K562 (cell line): Measurements from ENCODE around the gene KRTAP10-11. TPM values are rescaled to one million over a fixed set of nuclear protein-coding genes. Genes with fewer than 3 reads are reported as not detected.
"Not testable (repeated sequence)": the region's sequence is repeated elsewhere in the genome, so short reads cannot be mapped to it uniquely, and the experiment has no call there.

ENCODE experiments used
- ATAC-seq: fragments of 200-7000 bp; cut with Tn5 transposase; 3 replicates; pipeline ENCODE4 v1.9.1; 2020; ENCODE audit warnings: moderate library complexity
- BruUV-seq: library from RNA; stranded (reverse); fragments of 400-500 nt; replicated peaks from 2 replicates; lab custom pipeline; 2021; lab: Mats Ljungman, UMichigan
- CTCF ChIA-PET: fragments of 300-600 bp; formaldehyde crosslinking; extraction: SDS; loops from one replicate; lab custom pipeline; 2021; ENCODE audit warnings: low intra/inter-chr PET ratio; lab: Yijun Ruan, JAX
- POLR2A ChIA-PET: fragments of 300-600, 350-650 bp; sonication (Branson Sonifier 250); formaldehyde crosslinking; extraction: SDS; loops from one replicate; lab custom pipeline; 2021; ENCODE audit warnings: antibody characterized with exemption, inconsistent platforms; lab: Yijun Ruan, JAX
- DNase-seq, 4 experiments: peaks; one replicate each; pipeline versions ENCODE4 v3.0.0 to v3.0.0-alpha.2; 2011 to 2018; ENCODE audit warnings: low spot score in 3 of 4, mixed read lengths in 3 of 4; ENCODE audit errors: extremely low read depth in 1 of 4
- FAIRE-seq: peaks from 2 replicates; lab custom pipeline; 2011; peaks lifted over from hg19 to GRCh38; lab: Jason Lieb, UNC
- H2AFZ ChIP-seq: 2 replicates; pipeline ENCODE4 v1.6.0; 2011; ENCODE audit warnings: low read depth, low read length, control low read depth, inconsistent platforms
- H3K27ac ChIP-seq: fragments of 200-600 bp; 3 replicates; pipeline ENCODE4 v1.8.0; 2011; ENCODE audit warnings: low read depth, mild to moderate bottlenecking, control low read depth, inconsistent platforms, low read length, moderate library complexity, mixed read lengths; ENCODE audit errors: extremely low read depth
- H3K27me3 ChIP-seq, 2 experiments: fragments of 300-600 bp in 1 of 2; 2 replicates in 1 of 2; 3 replicates in 1 of 2; pipeline versions ENCODE4 v1.6.0 to v1.8.0; 2011; ENCODE audit warnings: inconsistent platforms in 2 of 2, low read length in 2 of 2, mild to moderate bottlenecking in 1 of 2, mixed read lengths in 1 of 2, moderate library complexity in 1 of 2; ENCODE audit not compliant: control insufficient read depth in 2 of 2, insufficient read depth in 2 of 2
- H3K36me3 ChIP-seq: fragments of 300-600 bp; 3 replicates; pipeline ENCODE4 v1.8.0; 2011; ENCODE audit warnings: mild to moderate bottlenecking, low read length, inconsistent platforms; ENCODE audit not compliant: control insufficient read depth, insufficient read depth
- H3K4me1 ChIP-seq, 2 experiments: fragments of 200-600 bp in 1 of 2; replicated peaks in 1 of 2; 2 replicates in 1 of 2; 3 replicates in 1 of 2; pipeline versions ENCODE4 v1.5.1 to v1.8.0; 2011; ENCODE audit warnings: inconsistent platforms in 2 of 2, low read length in 2 of 2, mild to moderate bottlenecking in 1 of 2, mixed read lengths in 1 of 2, moderate library complexity in 1 of 2; ENCODE audit not compliant: control insufficient read depth in 2 of 2, insufficient read depth in 2 of 2
- H3K4me2 ChIP-seq: 2 replicates; pipeline ENCODE4 v1.6.1; 2011; ENCODE audit warnings: low read length, control low read depth, inconsistent platforms, mixed read lengths; ENCODE audit not compliant: insufficient read depth
- H3K4me3 ChIP-seq: fragments of 200-600 bp; sonication (generic), shearing (Covaris generic); 2 replicates; pipeline ENCODE4 v1.5.1; 2016; ENCODE audit warnings: control low read depth, inconsistent platforms
- H3K79me2 ChIP-seq: fragments of 200-600 bp; 3 replicates; pipeline ENCODE4 v1.8.0; 2011; ENCODE audit warnings: low read length, inconsistent platforms; ENCODE audit not compliant: control insufficient read depth, insufficient read depth
- H3K9ac ChIP-seq, 2 experiments: 2 replicates each; pipeline versions ENCODE4 v1.6.0 to v1.6.1; 2011; ENCODE audit warnings: low read depth in 2 of 2, low read length in 2 of 2, control low read depth in 1 of 2, inconsistent platforms in 1 of 2, mild to moderate bottlenecking in 1 of 2, mixed read lengths in 1 of 2; ENCODE audit not compliant: insufficient read depth in 1 of 2
- H3K9me1 ChIP-seq: one replicate; pipeline ENCODE4 v1.6.0; 2011; ENCODE audit warnings: inconsistent platforms, mild to moderate bottlenecking, low read length, moderate library complexity; ENCODE audit not compliant: control insufficient read depth, insufficient read depth
- H3K9me3 ChIP-seq: replicated peaks from 2 replicates; pipeline ENCODE4 v1.5.1; 2011; ENCODE audit warnings: low read depth, low read length, inconsistent platforms; ENCODE audit not compliant: control insufficient read depth, insufficient read depth
- H4K20me1 ChIP-seq: replicated peaks from 2 replicates; pipeline ENCODE4 v1.6.1; 2011; ENCODE audit warnings: low read length, inconsistent platforms, mixed read lengths; ENCODE audit not compliant: control insufficient read depth, insufficient read depth
- WGBS: fragments of 100-300 bp; shearing (Covaris generic); methylation state at CpG from one replicate; pipeline ENCODE4 v1.1.6; 2016; ENCODE audit warnings: low coverage, mixed read lengths; ENCODE audit not compliant: insufficient coverage; ENCODE audit errors: missing lambda C conversion rate; 5-methylcytosine and 5-hydroxymethylcytosine counted together
- in situ Hi-C: fragments of 300-500 bp; cut with MboI; formaldehyde crosslinking; loops from 4 replicates; pipeline ENCODE4 v1.15.0; 2018; ENCODE audit warnings: inconsistent platforms, mixed read lengths
- intact Hi-C: fragments of 100-400 bp; cut with micrococcal nuclease; formaldehyde crosslinking; loops from 2 replicates; pipeline ENCODE4 v1.14.2; 2022
- polyA plus RNA-seq, 8 experiments: library from polyadenylated mRNA; depleted of rRNA in 4 of 8; stranded (reverse) in 5 of 8; unstranded in 3 of 8; fragments of >200 nt; fragmentation: Nextera tagmentation in 2 of 8; fragmentation: Illumina TruSeq in 1 of 8; extraction: Ambion mirVana in 2 of 8; extraction: Trizol in 1 of 8; gene quantifications; 2 replicates each; pipeline versions ENCODE4 v1.2.1 to v1.2.3, GENCODE V29; 2011 to 2014; ENCODE audit warnings: inconsistent platforms in 1 of 8, missing spikeins in 1 of 8
- total RNA-seq, 7 experiments: library from RNA; depleted of rRNA in 6 of 7; stranded (reverse); fragments of >200 nt in 6 of 7; fragmentation: Illumina TruSeq in 2 of 7; extraction: Trizol in 2 of 7; gene quantifications; 2 replicates each; pipeline versions ENCODE4 v1.2.1 to v1.2.3, GENCODE V29; 2011 to 2021; ENCODE audit warnings: low replicate concordance in 1 of 7

KRTAP10-11 gene
- total and polyA plus RNA-seq, 9 of the 15 experiments (the other 6 are each of a cell fraction or from before 2014, with no cell fraction given): not detected

DNA sequence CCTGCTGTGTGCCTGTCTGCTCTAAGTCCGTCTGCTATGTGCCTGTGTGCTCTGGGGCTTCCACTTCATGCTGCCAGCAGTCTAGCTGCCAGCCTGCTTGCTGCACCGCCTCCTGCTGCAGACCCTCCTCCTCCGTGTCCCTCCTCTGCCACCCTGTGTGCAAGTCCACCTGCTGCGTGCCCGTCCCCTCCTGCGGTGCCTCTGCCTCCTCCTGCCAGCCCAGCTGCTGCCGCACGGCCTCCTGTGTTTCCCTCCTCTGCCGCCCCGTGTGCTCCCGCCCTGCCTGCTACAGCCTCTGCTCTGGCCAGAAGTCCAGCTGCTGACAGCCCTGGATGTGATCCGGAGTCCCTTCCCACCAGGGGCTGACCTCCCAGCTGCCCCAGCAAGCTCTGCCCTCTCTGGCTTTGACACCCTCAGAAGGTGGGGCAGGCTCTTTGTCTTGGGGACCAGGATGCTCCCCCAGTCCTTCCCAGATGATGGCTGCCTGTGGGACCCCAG is 8.3 kb upstream of the KRTAP10-11 start:
- CTCF ChIA-PET, H3K4me1 ChIP-seq, H3K4me3 ChIP-seq, H3K79me2 ChIP-seq, H3K4me2 ChIP-seq, H3K36me3 ChIP-seq, BruUV-seq, ATAC-seq, H3K9me3 ChIP-seq, H3K9ac ChIP-seq, FAIRE-seq, H2AFZ ChIP-seq, in situ Hi-C loops, H3K9me1 ChIP-seq, DNase-seq, intact Hi-C loops, H4K20me1 ChIP-seq, H3K27me3 ChIP-seq, H3K27ac ChIP-seq: not testable (repeated sequence)
- POLR2A ChIA-PET: interaction anchor here (0.6 to 1.0 kb wide), 2 partner anchors 12 to 15 kb away, joined by 3 read pairs; no protein-coding TSS in a partner anchor
- WGBS: 4% methylated on average over 7 of the region's 12 CpGs

DNA sequence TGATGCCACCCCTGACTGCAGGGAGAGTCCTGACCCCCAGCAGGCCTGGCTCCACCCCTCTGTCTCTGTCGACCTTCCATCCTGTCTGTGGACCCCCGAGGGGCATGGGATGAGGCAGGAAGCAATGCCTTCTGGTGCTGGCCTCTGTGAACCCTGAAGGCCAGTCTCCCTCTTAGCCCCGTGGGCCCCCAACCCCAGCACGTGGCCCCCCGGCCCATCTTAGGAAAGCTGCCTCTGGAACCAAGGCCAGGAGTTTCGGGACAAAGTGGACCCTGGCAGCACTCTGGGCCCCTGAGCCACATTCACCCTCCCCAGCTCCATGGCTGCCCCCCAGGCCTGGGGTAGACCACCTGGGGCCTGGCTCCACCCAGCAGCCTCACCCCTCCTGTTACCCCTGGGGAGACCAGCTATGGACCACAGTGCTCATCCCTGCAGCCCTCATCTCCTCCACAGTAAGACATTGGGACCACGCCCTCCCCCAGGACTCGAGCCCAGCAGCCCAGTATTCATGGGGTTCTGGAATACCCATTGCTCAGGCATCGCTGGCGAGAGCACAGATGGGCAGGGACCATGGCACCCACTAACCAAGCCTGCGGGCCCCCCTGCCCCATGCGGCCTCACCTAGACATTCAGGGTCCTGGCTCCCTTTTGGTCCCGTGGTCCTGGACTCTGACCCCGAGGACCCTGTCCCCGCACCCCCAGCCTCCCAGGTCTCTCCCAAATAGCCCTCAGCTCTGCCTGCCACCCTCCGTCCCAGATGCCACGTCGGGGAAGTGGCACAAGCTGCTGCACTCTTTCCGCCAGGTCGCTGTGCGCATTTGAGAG is 7.5 kb upstream of the KRTAP10-11 start:
- H3K36me3 ChIP-seq, H3K4me3 ChIP-seq, H3K27ac ChIP-seq, H3K79me2 ChIP-seq, H3K9me1 ChIP-seq, H3K4me2 ChIP-seq, H2AFZ ChIP-seq, FAIRE-seq, intact Hi-C loops, DNase-seq, H3K9me3 ChIP-seq, H3K4me1 ChIP-seq, H3K9ac ChIP-seq, in situ Hi-C loops, ATAC-seq, H3K27me3 ChIP-seq, BruUV-seq, H4K20me1 ChIP-seq: not testable (repeated sequence)
- CTCF ChIA-PET: interaction anchor here (0.6 kb wide), 1 partner anchor 104 kb away, joined by 3 read pairs; no protein-coding TSS in a partner anchor
- POLR2A ChIA-PET: interaction anchor here (0.6 to 1.0 kb wide), 2 partner anchors 16 to 27 kb away, joined by 3 read pairs; no protein-coding TSS in a partner anchor
- WGBS: 14% methylated on average over 14 of the region's 21 CpGs
